Mammary epithelial cell (primary cell): ENCODE data around the gene CCNL2.

Experiments
- EZH2 ChIP-seq: IDR thresholded peaks from 2 replicates; pipeline ENCODE4 v1.6.1; 2012; ENCODE audit warnings: low read length, inconsistent platforms, borderline replicate concordance
- TF ChIP-seq, protein P1 (sequence below), 2 donors: IDR thresholded peaks in 1 of 2; conservative IDR thresholded peaks in 1 of 2; 2 replicates each; pipeline ENCODE4 v1.5.1; 2011 to 2012; ENCODE audit warnings: inconsistent platforms in 2 of 2, low read length in 2 of 2, mild to moderate bottlenecking in 2 of 2, control low read depth in 1 of 2, low read depth in 1 of 2; ENCODE audit not compliant: insufficient read depth in 1 of 2; ENCODE audit errors: extremely low read depth in 1 of 2

DNA sequence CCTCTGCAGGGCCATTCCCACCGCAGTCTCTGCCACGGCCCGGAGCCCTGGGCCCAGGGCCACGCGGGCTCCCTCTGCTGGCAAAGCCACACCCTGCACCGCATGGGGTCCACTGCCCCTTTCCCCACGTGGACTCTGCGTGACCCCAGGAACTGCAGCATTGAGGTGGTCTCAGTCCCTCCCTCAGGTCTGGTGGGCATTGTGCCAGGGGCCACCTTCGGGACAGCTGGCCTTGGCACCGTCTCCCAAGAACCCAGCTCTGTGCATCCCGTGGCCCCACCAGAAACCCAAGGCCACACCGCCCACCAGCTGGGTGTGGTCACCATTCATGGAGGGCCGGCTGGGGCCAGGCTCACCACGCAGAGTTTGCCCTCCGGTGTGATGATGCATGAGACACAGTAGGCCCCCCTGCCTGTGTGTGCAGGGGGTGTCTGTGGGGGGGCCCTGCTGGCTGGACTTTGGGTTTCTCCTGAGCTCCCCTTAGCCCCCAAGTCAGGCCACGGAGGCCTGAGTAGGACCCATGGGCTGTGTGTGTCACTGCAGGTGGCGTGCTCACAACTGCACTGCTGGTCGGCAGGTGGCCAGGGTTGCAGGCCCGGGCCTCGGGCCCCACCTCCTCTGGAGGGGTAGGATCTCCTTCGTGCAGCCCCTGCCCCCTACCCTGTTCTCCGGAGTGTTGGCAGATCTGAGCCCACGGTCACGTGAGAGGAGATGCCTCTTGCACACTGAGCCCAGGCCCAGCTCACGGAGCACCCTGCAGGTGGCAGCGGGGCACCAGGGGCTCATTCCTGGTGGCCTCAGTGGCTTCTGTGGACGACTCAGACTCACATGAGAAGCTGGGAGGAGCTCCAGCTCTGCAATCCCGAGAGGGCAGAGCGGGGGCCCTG is 42.1 kb upstream of the CCNL2 start:
- TF ChIP-seq, protein P1, sequence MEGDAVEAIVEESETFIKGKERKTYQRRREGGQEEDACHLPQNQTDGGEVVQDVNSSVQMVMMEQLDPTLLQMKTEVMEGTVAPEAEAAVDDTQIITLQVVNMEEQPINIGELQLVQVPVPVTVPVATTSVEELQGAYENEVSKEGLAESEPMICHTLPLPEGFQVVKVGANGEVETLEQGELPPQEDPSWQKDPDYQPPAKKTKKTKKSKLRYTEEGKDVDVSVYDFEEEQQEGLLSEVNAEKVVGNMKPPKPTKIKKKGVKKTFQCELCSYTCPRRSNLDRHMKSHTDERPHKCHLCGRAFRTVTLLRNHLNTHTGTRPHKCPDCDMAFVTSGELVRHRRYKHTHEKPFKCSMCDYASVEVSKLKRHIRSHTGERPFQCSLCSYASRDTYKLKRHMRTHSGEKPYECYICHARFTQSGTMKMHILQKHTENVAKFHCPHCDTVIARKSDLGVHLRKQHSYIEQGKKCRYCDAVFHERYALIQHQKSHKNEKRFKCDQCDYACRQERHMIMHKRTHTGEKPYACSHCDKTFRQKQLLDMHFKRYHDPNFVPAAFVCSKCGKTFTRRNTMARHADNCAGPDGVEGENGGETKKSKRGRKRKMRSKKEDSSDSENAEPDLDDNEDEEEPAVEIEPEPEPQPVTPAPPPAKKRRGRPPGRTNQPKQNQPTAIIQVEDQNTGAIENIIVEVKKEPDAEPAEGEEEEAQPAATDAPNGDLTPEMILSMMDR (conservative IDR thresholded peaks at IDR 0.05 in 1 of 2, IDR thresholded peaks at IDR 0.05 in 1 of 2; ENCODE audit: extremely low read depth in 1 of 2, insufficient read depth in 1 of 2, low read depth in 1 of 2, low read length in 2 of 2) = peak; percentile 81 to 93
- no peak for TF ChIP-seq EZH2
